UCSD-AML1 (cell line): ENCODE measurements around the gene DNTT.

Source experiments
- DNase-seq: peaks from one replicate; lab custom pipeline; 2025; ENCODE audit not compliant: unreplicated experiment; lab: John Stamatoyannopoulos, UW

Gene DNTT

GRCh38 chr10:96275685-96276418, 28.4 kb upstream of the DNTT start:
- DNase-seq = no peak

- DNase-seq = no peak
Measured at GRCh38 chr10:96276426-96276825, 27.8 kb upstream of the DNTT start.

GRCh38 chr10:96276831-96277230, 27.4 kb upstream of the DNTT start:
- no peak for DNase-seq

GRCh38 chr10:96279191-96279641, 25.0 kb upstream of the DNTT start:
- no peak for DNase-seq

- no peak for DNase-seq
Measured at GRCh38 chr10:96280859-96281258, 23.4 kb upstream of the DNTT start.

GRCh38 chr10:96281444-96282029, 22.7 kb upstream of the DNTT start:
- DNase-seq = no peak

GRCh38 chr10:96283351-96283750, 20.9 kb upstream of the DNTT start:
- no peak for DNase-seq

GRCh38 chr10:96283756-96284155, 20.5 kb upstream of the DNTT start:
- DNase-seq = no peak

GRCh38 chr10:96285331-96285752, 18.9 kb upstream of the DNTT start:
- DNase-seq = no peak

GRCh38 chr10:96287392-96288105, 16.7 kb upstream of the DNTT start:
- no peak for DNase-seq

- DNase-seq = no peak
Measured at GRCh38 chr10:96288151-96288621, 16.0 kb upstream of the DNTT start.

GRCh38 chr10:96289218-96289910, 14.9 kb upstream of the DNTT start:
- DNase-seq = no peak

- DNase-seq = no peak
Measured at GRCh38 chr10:96290368-96291133, 13.7 kb upstream of the DNTT start.

GRCh38 chr10:96292971-96293920, 11.0 kb upstream of the DNTT start:
- DNase-seq = peak; percentile 23

GRCh38 chr10:96295475-96295874, 8.8 kb upstream of the DNTT start:
- no peak for DNase-seq

GRCh38 chr10:96297486-96297885, 6.7 kb upstream of the DNTT start:
- DNase-seq = no peak

- DNase-seq = no peak
Measured at GRCh38 chr10:96298362-96298761, 5.9 kb upstream of the DNTT start.

GRCh38 chr10:96299383-96299782, 4.9 kb upstream of the DNTT start:
- DNase-seq = no peak

GRCh38 chr10:96301616-96302015, 2.6 kb upstream of the DNTT start:
- no peak for DNase-seq

GRCh38 chr10:96305019-96305418, 785 bp downstream of the DNTT start:
- DNase-seq = no peak
